HEK293T (cell line): Measurements from ENCODE around the gene PRDM12.

ENCODE experiments used
- ARNT ChIP-seq: fragments of 450-650 bp; IDR thresholded peaks from 2 replicates; pipeline ENCODE4 v1.6.1; 2017; ENCODE audit warnings: mild to moderate bottlenecking
- FOXA1 ChIP-seq: fragments of 450-650 bp; IDR thresholded peaks from 2 replicates; pipeline ENCODE4 v1.6.1; 2016; ENCODE audit warnings: mild to moderate bottlenecking
- FOXM1 ChIP-seq: fragments of 450-650 bp; IDR thresholded peaks from 2 replicates; pipeline ENCODE4 v1.6.1; 2017; ENCODE audit warnings: mild to moderate bottlenecking, borderline replicate concordance
- SP1 ChIP-seq: fragments of 450-650 bp; IDR thresholded peaks from 2 replicates; pipeline ENCODE4 v1.6.1; 2017
- TARDBP ChIP-seq: fragments of 450-650 bp; IDR thresholded peaks from 2 replicates; pipeline ENCODE4 v1.6.1; 2016
- TF ChIP-seq, protein P1 (sequence below): fragments of 450-650 bp; IDR thresholded peaks from 2 replicates; pipeline ENCODE4 v1.6.1; 2016

DNA sequence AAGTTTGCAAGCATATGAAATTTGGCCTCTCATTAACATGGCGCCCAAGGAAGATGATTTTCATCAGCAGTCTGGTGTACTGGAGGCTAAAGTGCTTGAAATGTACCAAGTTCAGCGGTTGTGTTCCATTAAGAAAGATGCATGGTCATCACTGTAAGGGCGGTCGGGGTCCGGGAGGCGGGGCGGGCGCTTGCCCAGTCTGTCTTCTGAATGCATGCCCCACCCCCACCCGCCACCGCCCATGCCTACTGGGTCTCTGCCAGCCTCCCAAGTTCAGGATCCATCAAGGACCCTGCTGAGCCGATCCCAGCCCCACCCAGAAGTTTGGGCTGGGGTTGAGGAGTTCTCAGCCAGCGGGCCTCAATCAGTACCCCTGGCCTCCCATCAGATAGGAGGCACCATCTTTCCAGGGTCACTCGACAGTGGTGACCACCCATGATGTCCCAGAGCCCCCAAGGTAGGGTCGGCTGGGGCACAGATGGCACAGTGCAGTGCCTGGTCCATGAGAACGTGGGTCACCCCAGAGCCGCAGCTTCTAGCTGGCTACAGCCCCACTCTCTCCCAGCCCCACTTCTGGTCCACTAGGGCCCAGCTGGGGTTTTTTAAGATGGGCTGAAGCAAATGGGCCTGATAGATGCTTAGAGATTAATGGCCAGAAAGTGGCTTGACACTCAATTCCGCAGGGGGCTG, 24.4 kb upstream of the PRDM12 start:
- TF ChIP-seq, protein P1, sequence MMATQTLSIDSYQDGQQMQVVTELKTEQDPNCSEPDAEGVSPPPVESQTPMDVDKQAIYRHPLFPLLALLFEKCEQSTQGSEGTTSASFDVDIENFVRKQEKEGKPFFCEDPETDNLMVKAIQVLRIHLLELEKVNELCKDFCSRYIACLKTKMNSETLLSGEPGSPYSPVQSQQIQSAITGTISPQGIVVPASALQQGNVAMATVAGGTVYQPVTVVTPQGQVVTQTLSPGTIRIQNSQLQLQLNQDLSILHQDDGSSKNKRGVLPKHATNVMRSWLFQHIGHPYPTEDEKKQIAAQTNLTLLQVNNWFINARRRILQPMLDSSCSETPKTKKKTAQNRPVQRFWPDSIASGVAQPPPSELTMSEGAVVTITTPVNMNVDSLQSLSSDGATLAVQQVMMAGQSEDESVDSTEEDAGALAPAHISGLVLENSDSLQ: no peak
- TF ChIP-seq FOXA1: no peak
- no peak for TF ChIP-seq TARDBP
- TF ChIP-seq SP1: no peak
- TF ChIP-seq ARNT: no peak
- no peak for TF ChIP-seq FOXM1
